H1 (cell line): Measurements from ENCODE around the gene TLCD2.

Source experiments
- CTCF ChIP-seq, 3 experiments: IDR thresholded peaks; 1 replicate in 2 of 3; 2 replicates in 1 of 3; pipeline versions ENCODE4 v1.5.1 to v1.6.1; 2011; ENCODE audit warnings: low read length in 3 of 3, mild to moderate bottlenecking in 3 of 3, inconsistent platforms in 2 of 3, low read depth in 1 of 3, moderate library complexity in 1 of 3; ENCODE audit not compliant: insufficient read depth in 1 of 3; ENCODE audit errors: control extremely low read depth in 1 of 3
- EGR1 ChIP-seq: IDR thresholded peaks from 2 replicates; pipeline ENCODE4 v1.6.1; 2011; ENCODE audit warnings: low read depth, low read length, borderline replicate concordance
- EP300 ChIP-seq, 2 experiments: IDR thresholded peaks; 1 replicate in 1 of 2; 2 replicates in 1 of 2; pipeline ENCODE4 v1.6.1; 2011 to 2012; ENCODE audit warnings: low read depth in 2 of 2, low read length in 2 of 2, mild to moderate bottlenecking in 2 of 2, borderline replicate concordance in 1 of 2, inconsistent platforms in 1 of 2, moderate library complexity in 1 of 2
- EZH2 ChIP-seq: fragments of 200-600 bp; sonication (generic); IDR thresholded peaks from 2 replicates; pipeline ENCODE4 v1.7.1; 2012; ENCODE audit warnings: low read depth, mild to moderate bottlenecking, moderate library complexity, low read length, inconsistent platforms; ENCODE audit not compliant: severe bottlenecking
- HDAC2 ChIP-seq, 2 experiments: fragments of 300-600 bp in 1 of 2; sonication (generic) in 1 of 2; IDR thresholded peaks; 2 replicates each; pipeline ENCODE4 v1.6.1; 2011 to 2012; ENCODE audit warnings: low read depth in 2 of 2, low read length in 2 of 2, mild to moderate bottlenecking in 2 of 2, moderate library complexity in 2 of 2, borderline replicate concordance in 1 of 2, inconsistent platforms in 1 of 2
- POLR2A ChIP-seq, 2 experiments: IDR thresholded peaks; 1 replicate in 1 of 2; 2 replicates in 1 of 2; pipeline ENCODE4 v1.6.1; 2011; ENCODE audit warnings: low read depth in 2 of 2, low read length in 2 of 2, mild to moderate bottlenecking in 2 of 2; ENCODE audit errors: control extremely low read depth in 1 of 2
- POLR2AphosphoS5 ChIP-seq: IDR thresholded peaks from 2 replicates; pipeline ENCODE4 v1.6.1; 2011; ENCODE audit warnings: low read depth, low read length
- RFX5 ChIP-seq: IDR thresholded peaks from 2 replicates; pipeline ENCODE4 v1.6.1; 2011; ENCODE audit warnings: low read depth, low read length, improper control_type of control experiment, borderline replicate concordance
- RNF2 ChIP-seq: fragments of 200-900, 300-1000 bp; sonication (generic); IDR thresholded peaks from 2 replicates; pipeline ENCODE4 v1.7.1; 2016; ENCODE audit warnings: borderline replicate concordance, low read depth, mild to moderate bottlenecking, antibody characterized with exemption, low read length; ENCODE audit not compliant: poor library complexity, severe bottlenecking; ENCODE audit errors: missing control alignments
- SP1 ChIP-seq: IDR thresholded peaks from 2 replicates; pipeline ENCODE4 v1.6.1; 2011; ENCODE audit warnings: low read depth, low read length
- SUZ12 ChIP-seq: fragments of 200-600 bp; sonication (generic); IDR thresholded peaks from 2 replicates; pipeline ENCODE4 v1.6.1; 2012; ENCODE audit warnings: mild to moderate bottlenecking, inconsistent platforms, low read length, moderate library complexity, mixed read lengths
- TAF1 ChIP-seq: IDR thresholded peaks from 2 replicates; pipeline ENCODE4 v1.6.1; 2011; ENCODE audit warnings: mild to moderate bottlenecking, low read depth, low read length
- USF2 ChIP-seq: IDR thresholded peaks from 2 replicates; pipeline ENCODE4 v1.6.1; 2011; ENCODE audit warnings: low read length, improper control_type of control experiment
- YY1 ChIP-seq: IDR thresholded peaks from 2 replicates; pipeline ENCODE4 v1.6.1; 2011; ENCODE audit warnings: low read depth, mild to moderate bottlenecking, low read length

DNA sequence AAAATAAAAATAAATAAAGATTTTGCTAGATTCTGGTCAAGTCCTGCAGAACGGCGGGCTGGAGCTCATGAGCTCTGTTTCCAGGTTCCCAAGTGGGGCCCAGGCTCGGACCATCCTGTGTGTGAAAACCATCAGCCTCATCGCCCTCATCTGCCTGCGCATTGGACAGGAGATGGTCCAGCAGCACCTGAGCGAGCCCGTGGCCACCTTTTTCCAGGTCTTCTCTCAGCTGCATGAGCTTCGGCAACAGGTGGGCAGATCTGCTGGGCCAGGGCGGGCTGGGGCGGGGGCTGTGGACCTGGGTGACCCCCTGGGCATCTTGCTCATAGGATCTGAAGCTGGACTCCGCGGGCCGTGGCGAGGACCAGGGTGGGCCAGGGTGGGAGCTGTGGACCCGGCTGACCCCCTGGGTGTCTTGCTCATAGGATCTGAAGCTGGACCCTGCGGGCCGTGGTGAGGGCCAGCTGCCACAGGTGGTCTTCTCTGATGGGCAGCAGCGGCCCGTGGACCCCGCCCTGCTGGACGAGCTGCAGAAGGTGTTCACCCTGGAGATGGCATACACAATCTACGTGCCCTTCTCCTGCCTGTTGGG, 22.2 kb upstream of the TLCD2 start:
- TF ChIP-seq RFX5: no peak
- no peak for TF ChIP-seq YY1
- TF ChIP-seq TAF1: no peak
- TF ChIP-seq SP1: no peak
- TF ChIP-seq POLR2A (IDR thresholded peaks at IDR 0.05; ENCODE audit: control extremely low read depth in 1 of 2, low read depth in 2 of 2, low read length in 2 of 2): no peak
- TF ChIP-seq EP300 (IDR thresholded peaks at IDR 0.05; ENCODE audit: borderline replicate concordance in 1 of 2, low read depth in 2 of 2, low read length in 2 of 2): no peak
- no peak for TF ChIP-seq EZH2
- no peak for TF ChIP-seq CTCF (IDR thresholded peaks at IDR 0.05; ENCODE audit: control extremely low read depth in 1 of 3, insufficient read depth in 1 of 3, low read depth in 1 of 3, low read length in 3 of 3)
- TF ChIP-seq RNF2: no peak
- TF ChIP-seq POLR2AphosphoS5: no peak
- TF ChIP-seq EGR1: no peak
- TF ChIP-seq SUZ12: no peak
- TF ChIP-seq USF2: no peak
- no peak for TF ChIP-seq HDAC2 (IDR thresholded peaks at IDR 0.05; ENCODE audit: borderline replicate concordance in 1 of 2, low read depth in 2 of 2, low read length in 2 of 2)
